ES-I3 (cell line): ENCODE results near the gene COX4I1.
"Not testable (repeated sequence)": the region's sequence is repeated elsewhere in the genome, so short reads cannot be mapped to it uniquely, and the experiment has no call there.

Experiments
- H3K36me3 ChIP-seq: 2 replicates; pipeline ENCODE4 v1.6.1; 2013; ENCODE audit warnings: mild to moderate bottlenecking, low read length, control low read depth, moderate library complexity; ENCODE audit not compliant: insufficient read depth
- H3K4me1 ChIP-seq: 2 replicates; pipeline ENCODE4 v1.6.1; 2013; ENCODE audit warnings: mild to moderate bottlenecking, control low read depth, low read length; ENCODE audit not compliant: insufficient read depth
- H3K9ac ChIP-seq: 2 replicates; pipeline ENCODE4 v1.6.1; 2013; ENCODE audit warnings: low read depth, mild to moderate bottlenecking, low read length, moderate library complexity
- H3K9me3 ChIP-seq: 2 replicates; pipeline ENCODE4 v1.6.1; 2013; ENCODE audit warnings: mild to moderate bottlenecking, low read length, moderate library complexity; ENCODE audit not compliant: control insufficient read depth, insufficient read depth

Gene COX4I1

DNA sequence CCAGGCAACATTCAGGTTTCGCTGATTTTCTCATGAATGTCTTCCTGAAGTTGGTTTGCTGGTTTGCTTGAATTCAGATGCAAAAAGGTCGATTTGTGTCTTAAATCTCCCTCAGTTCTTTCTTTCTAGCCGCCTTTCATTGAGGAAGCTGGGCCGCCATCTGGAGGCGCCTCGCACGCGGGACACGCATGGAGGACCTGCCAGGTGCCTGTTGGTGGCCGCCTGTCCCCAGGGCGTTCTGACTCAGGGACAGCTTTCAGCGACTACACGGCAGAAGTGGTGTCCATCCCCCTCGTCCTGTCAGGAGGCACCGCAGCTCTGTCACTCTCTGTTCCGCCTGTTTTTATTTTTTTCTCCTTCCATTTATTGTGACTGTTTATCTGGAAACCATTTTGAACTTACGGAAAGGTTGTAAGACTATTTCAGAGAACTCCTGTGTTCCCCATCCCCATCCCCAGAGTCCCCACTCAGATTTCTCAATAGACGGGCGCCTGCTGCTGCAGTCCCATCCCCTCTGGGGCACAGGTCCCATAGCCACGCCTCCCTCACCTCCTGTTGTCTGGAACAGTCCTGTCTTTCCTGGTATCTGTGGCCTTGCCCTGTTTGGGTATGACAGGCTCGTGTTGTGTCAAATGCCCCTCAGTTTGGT, 33.2 kb downstream of the COX4I1 start:
- Histone ChIP-seq H3K9ac (no peak overlapping the region), H3K4me1 (no peaks in the 10 kb centered on the region), H3K36me3 (no peaks in the 10 kb centered on the region), H3K9me3 (no peaks in the 10 kb centered on the region)

DNA sequence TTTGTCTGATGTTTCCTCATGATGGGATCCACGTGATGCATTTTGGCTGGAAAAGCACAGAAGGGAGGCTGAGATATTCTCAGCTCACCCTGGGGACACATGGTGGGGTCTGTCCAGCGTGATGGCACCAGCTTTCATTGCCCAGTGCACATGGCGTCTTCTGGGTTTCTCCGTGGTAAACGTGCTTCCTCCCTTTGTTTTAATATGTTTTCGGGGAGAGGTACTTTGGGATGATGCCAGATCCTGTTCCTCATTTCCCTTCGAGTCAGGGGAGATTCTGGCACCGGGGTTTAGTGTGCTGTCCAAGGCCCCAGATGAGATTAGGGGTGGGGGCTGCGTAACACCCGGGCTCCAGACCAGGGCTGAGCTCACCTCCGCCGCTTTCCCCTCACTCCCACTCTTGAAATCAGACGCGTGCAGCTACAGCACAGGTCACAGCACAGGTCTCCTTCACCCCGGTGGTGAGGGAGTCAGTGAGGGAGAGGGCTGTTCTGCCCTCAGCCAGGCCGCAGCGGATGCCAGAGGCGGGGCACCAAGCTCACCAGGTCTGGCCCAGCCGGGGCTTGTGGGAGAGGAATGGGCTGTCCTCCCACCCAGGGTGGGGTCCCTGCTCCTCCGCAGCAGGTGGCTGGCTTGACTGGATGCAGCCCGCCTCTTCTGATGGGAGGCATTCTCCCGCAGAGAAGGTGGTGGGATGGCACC, 33.9 kb downstream of the COX4I1 start:
- H3K9ac ChIP-seq, result no peak overlapping the region

GRCh38 chr16:85834741-85835140, 35.2 kb downstream of the COX4I1 start:
- no peaks in the 10 kb centered on the region for H3K36me3 ChIP-seq
- H3K9me3 ChIP-seq, result no peaks in the 10 kb centered on the region
- H3K9ac ChIP-seq, result no peak overlapping the region
- no peaks in the 10 kb centered on the region for H3K4me1 ChIP-seq

More for the DNA sequence above, 33.9 kb downstream of the COX4I1 start:
- no peaks in the 10 kb centered on the region for H3K4me1 ChIP-seq
- H3K9me3 ChIP-seq, result no peaks in the 10 kb centered on the region
- no peaks in the 10 kb centered on the region for H3K36me3 ChIP-seq

- H3K36me3 ChIP-seq, result no peaks in the 10 kb centered on the region
- no peak overlapping the region for H3K9ac ChIP-seq
Measured at GRCh38 chr16:85835227-85835751, 35.8 kb downstream of the COX4I1 start.

GRCh38 chr16:85835956-85836705, 36.6 kb downstream of the COX4I1 start:
- Histone ChIP-seq H3K9me3 (no peaks in the 10 kb centered on the region), H3K36me3 (no peaks in the 10 kb centered on the region), H3K4me1 (no peaks in the 10 kb centered on the region), H3K9ac (no peak overlapping the region)

More at GRCh38 chr16:85835227-85835751, 35.8 kb downstream of the COX4I1 start:
- Histone ChIP-seq H3K9me3 (no peaks in the 10 kb centered on the region), H3K4me1 (no peaks in the 10 kb centered on the region)

DNA sequence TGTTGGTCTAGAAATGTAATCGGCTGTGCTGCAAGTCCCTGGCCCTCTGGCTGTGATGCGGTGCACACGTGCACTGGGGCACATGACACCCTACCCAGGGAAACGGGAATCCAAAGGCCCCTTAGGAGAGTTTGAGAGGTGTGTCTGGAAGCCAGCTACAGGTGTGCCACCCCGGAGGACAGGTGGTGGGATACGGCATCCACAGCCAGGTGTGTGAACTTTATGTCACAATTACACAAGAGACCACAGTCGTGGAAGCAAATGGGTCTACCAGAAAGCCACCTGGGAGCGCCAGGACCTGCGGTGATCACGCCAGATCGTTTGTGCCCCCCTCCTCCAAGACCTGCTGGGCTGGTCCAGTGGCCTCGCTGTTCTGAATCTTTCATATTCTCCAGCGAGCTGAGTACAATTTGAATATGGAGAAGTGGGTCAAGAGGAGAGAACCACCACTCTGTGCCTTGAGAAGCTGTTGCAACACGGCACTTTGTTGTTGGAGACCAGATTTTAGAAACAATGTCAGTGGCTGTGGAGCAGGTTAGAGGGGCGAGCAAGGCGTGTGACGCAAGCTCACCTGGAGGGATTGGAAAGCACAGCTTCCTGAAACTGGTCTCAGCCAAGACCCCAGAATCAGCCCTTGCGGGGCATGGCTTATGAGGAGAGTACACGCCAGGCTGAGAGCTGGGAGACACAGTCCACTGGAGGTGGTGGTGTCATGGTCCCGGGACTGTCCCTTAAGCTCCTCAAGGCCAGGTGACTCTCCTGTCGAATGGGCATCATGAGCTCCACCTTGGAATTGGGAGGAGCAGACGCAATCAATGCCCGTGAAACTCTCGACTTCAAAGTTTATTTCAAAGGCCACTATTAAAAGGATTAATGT, 37.4 kb downstream of the COX4I1 start:
- no peak overlapping the region for H3K9ac ChIP-seq
- H3K36me3 ChIP-seq, result no peaks in the 10 kb centered on the region
- H3K9me3 ChIP-seq, result no peaks in the 10 kb centered on the region
- H3K4me1 ChIP-seq, result no peaks in the 10 kb centered on the region

DNA sequence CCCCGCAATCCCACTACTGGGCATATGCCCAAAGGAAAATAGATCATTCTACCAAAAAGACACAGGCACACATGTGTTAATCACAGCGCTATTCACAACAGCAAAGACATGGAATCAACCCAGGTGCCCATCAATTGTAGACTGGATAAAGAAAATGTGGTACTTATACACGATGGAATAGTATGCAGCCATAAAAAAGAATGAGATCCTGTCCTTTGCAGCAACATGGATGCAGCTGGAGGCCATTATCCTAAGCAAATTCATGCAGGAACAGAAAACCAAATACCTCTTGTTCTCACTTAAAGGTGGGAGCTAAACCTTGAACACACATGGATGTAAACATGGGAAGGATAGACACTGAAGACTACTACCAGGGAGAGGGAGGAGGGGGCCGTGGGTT, 38.2 kb downstream of the COX4I1 start:
- not testable (repeated sequence) for H3K36me3 ChIP-seq, H3K9me3 ChIP-seq, H3K9ac ChIP-seq, H3K4me1 ChIP-seq

DNA sequence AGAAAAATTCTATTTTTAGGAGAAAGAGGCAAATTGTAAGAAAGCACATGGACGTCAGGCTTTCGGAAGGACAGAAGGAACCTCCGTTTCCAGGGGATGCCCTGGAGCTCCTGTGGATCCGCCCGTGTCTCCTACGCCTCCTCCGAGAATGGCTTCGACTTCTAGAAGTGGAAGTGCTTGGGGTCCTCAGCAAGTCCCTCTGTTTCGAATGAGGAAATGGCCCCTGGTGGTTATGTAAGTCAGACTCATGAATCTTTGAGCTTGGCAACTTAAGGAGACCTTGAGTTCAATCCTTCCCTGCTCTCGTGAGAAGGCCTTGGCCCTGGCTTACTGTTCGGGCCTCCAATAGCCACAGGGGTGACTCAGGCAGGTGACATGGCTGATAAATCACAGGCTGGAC, 38.9 kb downstream of the COX4I1 start:
- Histone ChIP-seq H3K4me1 (no peaks in the 10 kb centered on the region), H3K9ac (no peak overlapping the region), H3K36me3 (no peaks in the 10 kb centered on the region), H3K9me3 (no peaks in the 10 kb centered on the region)

GRCh38 chr16:85838876-85839585, 39.5 kb downstream of the COX4I1 start:
- H3K9ac ChIP-seq, result no peak overlapping the region

DNA sequence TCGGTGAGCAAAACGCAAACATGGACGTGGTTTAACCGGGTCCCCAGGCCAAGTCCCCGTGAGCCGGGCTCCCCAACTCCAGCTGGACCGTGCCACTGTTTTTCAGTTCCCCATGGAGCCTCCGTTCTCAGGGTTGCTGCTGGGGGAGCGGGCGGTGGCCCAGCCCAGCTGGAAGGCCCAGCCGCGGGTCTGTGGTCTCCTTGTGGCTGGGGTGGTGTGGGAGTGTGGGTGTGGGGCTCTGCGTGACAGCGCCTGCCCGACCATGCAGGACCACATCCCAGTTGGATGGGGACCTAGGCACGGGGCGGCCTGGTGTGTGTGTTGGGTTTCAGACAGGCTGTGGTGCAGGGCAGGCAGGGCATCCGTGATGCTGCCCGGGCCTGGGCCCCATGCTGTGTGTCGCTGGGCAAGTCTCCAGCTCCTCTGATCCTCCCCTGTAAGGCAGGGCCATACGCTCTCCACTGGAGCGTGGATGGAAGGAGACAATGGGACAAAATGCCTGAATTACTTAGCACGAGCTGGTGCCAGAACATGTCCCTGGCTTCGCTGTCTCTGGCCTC, 40.3 kb downstream of the COX4I1 start:
- Histone ChIP-seq H3K36me3 (no peaks in the 10 kb centered on the region), H3K9me3 (no peaks in the 10 kb centered on the region), H3K9ac (no peak overlapping the region), H3K4me1 (no peaks in the 10 kb centered on the region)

More at GRCh38 chr16:85838876-85839585, 39.5 kb downstream of the COX4I1 start:
- Histone ChIP-seq H3K9me3 (no peaks in the 10 kb centered on the region), H3K36me3 (no peaks in the 10 kb centered on the region), H3K4me1 (no peaks in the 10 kb centered on the region)

DNA sequence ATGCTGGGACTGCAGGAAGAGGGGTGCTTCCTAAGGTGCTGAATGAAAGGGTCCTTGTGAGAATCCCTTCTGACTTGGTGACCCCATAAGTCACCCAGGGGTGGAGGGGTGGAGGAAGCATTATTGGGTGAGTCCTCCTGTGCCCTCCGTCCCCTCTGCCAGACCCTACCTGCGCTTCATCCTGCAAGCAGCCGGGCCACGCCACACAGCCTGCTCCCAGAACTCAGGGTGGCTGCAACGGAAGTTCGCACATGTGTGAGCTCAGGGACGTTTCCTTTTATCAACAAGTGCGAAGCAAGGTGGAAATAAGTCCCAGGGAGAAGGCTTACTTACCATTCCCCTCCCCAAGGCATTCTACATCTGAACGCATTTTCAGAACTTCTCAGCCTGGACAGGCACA, 40.9 kb downstream of the COX4I1 start:
- no peaks in the 10 kb centered on the region for H3K4me1 ChIP-seq
- H3K36me3 ChIP-seq, result no peaks in the 10 kb centered on the region
- H3K9ac ChIP-seq, result no peak overlapping the region
- H3K9me3 ChIP-seq, result no peaks in the 10 kb centered on the region

- Histone ChIP-seq H3K9me3 (no peaks in the 10 kb centered on the region), H3K9ac (no peak overlapping the region), H3K4me1 (no peaks in the 10 kb centered on the region), H3K36me3 (no peaks in the 10 kb centered on the region)
Measured at GRCh38 chr16:85840801-85841200, 41.3 kb downstream of the COX4I1 start.

DNA sequence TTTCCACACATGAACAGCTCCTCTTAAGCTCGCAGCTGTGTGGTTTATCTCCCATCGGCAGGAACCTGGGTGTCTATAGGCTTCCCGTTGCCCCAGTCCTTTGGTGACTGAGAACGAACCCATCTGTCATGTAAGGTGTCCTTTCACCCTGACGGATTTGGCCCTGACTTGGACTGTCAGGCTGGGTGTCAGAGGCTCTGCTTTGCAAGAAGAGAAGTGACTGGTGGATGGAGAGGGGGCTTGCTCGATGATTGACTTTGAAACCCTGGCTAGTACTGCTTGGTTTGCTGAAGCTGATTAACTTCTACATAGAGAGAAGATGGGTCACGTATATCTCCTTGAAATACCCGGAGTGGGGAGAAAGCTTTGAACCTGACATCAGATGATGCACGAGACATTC, 42.9 kb downstream of the COX4I1 start:
- Histone ChIP-seq H3K36me3 (no peaks in the 10 kb centered on the region), H3K9me3 (no peaks in the 10 kb centered on the region), H3K4me1 (no peaks in the 10 kb centered on the region), H3K9ac (no peak overlapping the region)
